SJCRH30 (cell line): ENCODE results near the gene ABLIM2. TPM values are rescaled to one million over a fixed set of nuclear protein-coding genes. Genes with fewer than 3 reads are reported as not detected.

Source experiments
- DNase-seq, 2 experiments: peaks; one replicate each; pipeline ENCODE4 v3.0.0-alpha.2; 2015 to 2020
- H3K27ac ChIP-seq: fragments of 250-450 bp; sonication (Bioruptor Pico); 2 replicates; pipeline ENCODE4 v1.5.1; 2020; ENCODE audit warnings: mild to moderate bottlenecking, moderate library complexity
- H3K27me3 ChIP-seq: fragments of 250-450 bp; sonication (Bioruptor Pico); 2 replicates; pipeline ENCODE4 v1.5.1; 2020; ENCODE audit warnings: mild to moderate bottlenecking, moderate library complexity
- H3K36me3 ChIP-seq: fragments of 250-450 bp; sonication (Bioruptor Pico); 2 replicates; pipeline ENCODE4 v1.5.1; 2020; ENCODE audit warnings: mild to moderate bottlenecking, moderate library complexity
- H3K4me1 ChIP-seq: fragments of 250-450 bp; sonication (Bioruptor Pico); 2 replicates; pipeline ENCODE4 v1.5.1; 2020; ENCODE audit warnings: mild to moderate bottlenecking, moderate library complexity
- H3K4me3 ChIP-seq: fragments of 250-450 bp; sonication (Bioruptor Pico); 2 replicates; pipeline ENCODE4 v1.5.1; 2020; ENCODE audit warnings: mild to moderate bottlenecking, moderate library complexity
- H3K9me3 ChIP-seq: fragments of 250-450 bp; sonication (Bioruptor Pico); replicated peaks from 2 replicates; pipeline ENCODE4 v1.5.1; 2020; ENCODE audit warnings: mild to moderate bottlenecking, moderate library complexity
- total RNA-seq: library from RNA; depleted of rRNA; stranded (reverse); fragments of >200 nt; shearing (Covaris generic); gene quantifications from 2 replicates; pipeline ENCODE4 v1.2.3, GENCODE V29; 2014

The ABLIM2 gene
- total RNA-seq, 1 experiment from 2014 or later: 0.12 TPM

DNA sequence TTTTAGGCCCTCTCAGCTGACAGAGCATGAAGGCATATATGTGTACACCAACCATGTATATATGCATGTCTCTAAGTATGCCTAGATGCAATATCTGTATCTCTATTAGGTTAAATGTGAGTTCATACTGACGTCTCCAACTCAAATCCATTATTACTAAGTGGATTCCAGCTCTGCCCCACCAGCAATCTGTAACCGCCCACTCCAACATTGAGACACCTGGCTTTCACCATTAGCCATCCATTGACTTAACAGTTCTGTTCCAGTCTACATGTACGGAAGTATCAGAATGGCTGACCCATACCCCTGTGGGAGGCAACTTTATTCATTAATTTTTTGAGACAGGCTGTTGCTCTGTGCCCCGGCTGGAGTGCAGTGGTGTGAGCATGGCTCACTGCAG, 25.4 kb upstream of the ABLIM2 start:
- Histone ChIP-seq H3K36me3 (no peaks in the 10 kb centered on the region), H3K27ac (no peak overlapping the region), H3K4me1 (peaks cover 47% of the 10 kb centered on the region)

DNA sequence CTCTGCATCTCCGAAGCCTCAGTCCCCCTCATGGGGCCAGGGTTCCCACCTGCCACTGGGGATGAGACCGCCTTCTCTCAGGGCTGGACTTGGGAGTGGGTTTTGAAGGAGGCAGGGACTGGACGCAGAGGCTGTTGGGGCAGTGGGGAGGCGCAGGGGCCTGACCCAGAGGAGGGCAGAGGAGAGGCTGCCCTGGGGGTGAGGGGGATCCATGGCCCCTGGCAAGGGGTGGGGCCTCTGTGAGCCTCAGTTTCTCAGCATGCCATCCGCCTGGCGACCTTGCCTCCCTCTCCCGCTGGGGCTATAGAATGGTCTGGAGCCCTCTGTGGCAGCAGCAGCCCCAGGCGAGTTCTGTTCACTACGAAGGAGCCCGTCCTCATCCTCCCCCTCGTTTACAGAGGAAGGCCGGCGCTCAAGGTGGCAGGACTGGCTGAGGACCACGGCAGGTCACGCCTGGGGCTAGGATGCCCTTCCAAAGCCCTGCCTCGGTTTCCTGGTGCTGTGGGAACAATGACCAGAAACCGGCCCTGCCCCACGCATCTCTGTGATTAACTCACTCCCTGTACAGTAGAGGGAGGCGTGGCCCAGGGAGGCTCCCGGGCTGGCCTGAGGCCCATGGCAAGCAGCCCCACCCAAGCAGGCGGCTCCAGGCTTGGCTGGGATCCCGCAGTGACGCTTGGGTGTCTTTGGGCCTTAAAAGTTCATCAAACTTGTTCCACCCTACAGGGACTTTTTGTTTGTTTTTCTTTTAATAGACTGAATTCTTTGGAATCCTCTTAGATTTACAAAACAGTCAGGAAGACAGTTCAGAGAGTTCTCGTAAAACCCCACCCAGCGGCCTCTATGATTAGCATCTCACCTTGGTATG, 24.5 kb upstream of the ABLIM2 start:
- peak; percentile 72 to 78 for DNase-seq

More for the DNA sequence above, 25.4 kb upstream of the ABLIM2 start:
- DNase-seq: no peak
- Histone ChIP-seq H3K9me3 (no peaks in the 10 kb centered on the region), H3K27me3 (no peaks in the 10 kb centered on the region), H3K4me3 (no peak overlapping the region)

DNA sequence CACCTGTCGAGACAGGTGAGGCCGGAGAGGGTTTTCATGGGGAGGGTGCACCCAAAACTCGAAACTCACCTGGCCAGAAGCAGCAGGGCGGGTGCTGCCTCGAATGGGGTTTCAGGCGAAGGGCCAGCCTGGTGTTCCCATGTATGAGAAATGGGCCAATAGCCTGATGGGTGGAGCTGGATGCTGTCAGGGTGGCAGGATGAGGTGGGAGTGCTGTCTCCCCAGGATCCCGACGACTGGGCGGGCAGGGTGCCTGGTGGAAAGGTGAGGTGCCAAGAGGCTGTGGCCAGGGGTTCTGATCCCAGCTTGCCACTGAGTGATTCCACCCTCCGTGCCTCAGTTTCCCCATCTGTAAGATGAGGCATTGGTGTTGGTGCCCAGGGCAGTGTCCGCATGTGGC, 23.7 kb upstream of the ABLIM2 start:
- Histone ChIP-seq H3K9me3 (no peaks in the 10 kb centered on the region), H3K4me3 (no peak overlapping the region), H3K27ac (no peak overlapping the region), H3K4me1 (peaks cover 40% of the 10 kb centered on the region), H3K27me3 (no peaks in the 10 kb centered on the region), H3K36me3 (no peaks in the 10 kb centered on the region)
- no peak for DNase-seq

More for the DNA sequence above, 24.5 kb upstream of the ABLIM2 start:
- no peaks in the 10 kb centered on the region for H3K36me3 ChIP-seq
- no peaks in the 10 kb centered on the region for H3K27me3 ChIP-seq
- no peaks in the 10 kb centered on the region for H3K9me3 ChIP-seq
- peaks cover 40% of the 10 kb centered on the region for H3K4me1 ChIP-seq
- no peak overlapping the region for H3K4me3 ChIP-seq
- H3K27ac ChIP-seq: no peak overlapping the region

DNA sequence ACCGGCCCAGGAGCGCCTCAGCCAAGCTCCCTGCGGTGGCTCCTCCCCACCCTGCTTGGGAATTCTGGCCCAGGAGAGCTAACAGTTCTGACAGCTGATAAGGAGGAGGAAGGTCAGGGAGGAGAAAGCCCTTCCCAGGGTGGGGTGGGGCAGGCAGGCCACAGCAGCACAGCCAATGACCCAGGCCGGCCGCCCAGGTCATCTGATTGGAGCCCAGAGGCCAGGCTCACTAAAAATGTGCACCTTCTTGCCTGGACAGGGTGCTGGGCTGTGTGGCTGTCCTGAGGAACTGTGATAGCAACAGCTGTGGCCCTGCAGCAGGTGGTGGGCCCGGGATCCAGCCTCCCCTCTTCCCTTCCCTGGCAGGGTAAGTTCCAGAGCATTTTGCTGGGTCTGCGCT, 23.2 kb upstream of the ABLIM2 start:
- Histone ChIP-seq H3K4me1 (peaks cover 40% of the 10 kb centered on the region), H3K4me3 (no peak overlapping the region), H3K27me3 (no peaks in the 10 kb centered on the region), H3K36me3 (no peaks in the 10 kb centered on the region), H3K9me3 (no peaks in the 10 kb centered on the region), H3K27ac (no peak overlapping the region)
- DNase-seq: peak; percentile 68 to 74

DNA sequence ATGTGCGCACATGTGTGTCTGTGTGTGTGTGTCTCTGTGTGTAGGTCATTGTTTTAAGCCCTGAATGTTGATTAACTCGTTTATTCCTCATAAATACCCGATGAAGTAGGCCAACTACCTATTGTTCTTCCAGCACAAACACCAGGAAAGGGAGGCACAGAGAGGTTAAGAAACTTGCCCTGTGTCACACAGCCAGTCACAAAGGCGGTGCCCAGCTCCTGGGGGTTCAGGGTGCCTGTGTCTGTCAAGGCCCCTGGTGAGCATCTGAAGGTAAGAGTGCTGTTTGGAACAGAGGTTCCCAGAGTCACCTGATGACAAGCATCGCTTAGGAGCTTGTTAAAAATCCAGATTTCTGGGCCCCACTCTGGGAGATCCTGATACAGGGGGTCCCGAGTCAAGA, 22.5 kb upstream of the ABLIM2 start:
- no peak for DNase-seq
- Histone ChIP-seq H3K9me3 (no peaks in the 10 kb centered on the region), H3K27me3 (0 out of 2 replicates have a peak, but pooled peaks cover 6% of the 10 kb centered on the region), H3K4me1 (peaks cover 37% of the 10 kb centered on the region), H3K27ac (no peak overlapping the region), H3K4me3 (no peak overlapping the region), H3K36me3 (no peaks in the 10 kb centered on the region)

DNA sequence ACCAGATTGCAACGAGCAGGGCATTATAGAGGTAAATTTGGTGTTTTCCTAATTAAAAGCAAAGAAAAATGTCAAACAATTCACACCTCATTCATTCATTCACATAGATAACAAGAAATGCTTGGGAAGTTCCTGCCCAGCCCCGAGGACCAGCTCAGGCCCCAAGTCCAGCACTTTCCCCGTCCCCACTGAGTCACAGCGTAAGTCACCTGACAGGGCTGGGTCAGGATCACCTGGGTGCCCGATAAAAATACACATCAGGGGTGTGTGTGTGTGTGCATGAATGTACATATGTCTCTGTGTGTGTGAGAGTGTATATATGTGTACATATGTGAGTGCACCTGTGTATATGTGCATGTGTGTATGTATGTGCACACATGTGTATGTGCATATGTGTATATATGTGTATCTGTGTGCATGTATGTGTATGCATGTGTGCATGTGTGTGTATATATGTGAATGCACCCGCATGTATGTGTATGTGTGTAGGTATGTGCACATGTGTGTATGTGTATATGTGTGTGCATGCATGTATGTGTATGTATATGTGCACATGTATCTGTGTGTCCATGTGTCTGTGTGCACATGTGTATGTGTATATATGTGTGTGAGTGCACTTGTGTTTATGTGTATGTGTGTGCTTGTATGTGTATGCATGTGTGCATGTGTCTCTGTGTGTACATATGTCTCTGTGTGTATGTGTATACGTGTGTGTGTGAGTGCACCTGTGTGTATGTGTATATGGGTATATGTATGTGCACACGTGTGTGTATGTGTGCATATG, 21.9 kb upstream of the ABLIM2 start:
- Histone ChIP-seq H3K36me3 (no peaks in the 10 kb centered on the region), H3K9me3 (no peaks in the 10 kb centered on the region), H3K4me1 (peaks cover 32% of the 10 kb centered on the region), H3K27me3 (0 out of 2 replicates have a peak, but pooled peaks cover 6% of the 10 kb centered on the region), H3K27ac (no peak overlapping the region), H3K4me3 (no peak overlapping the region)
- DNase-seq: no peak

DNA sequence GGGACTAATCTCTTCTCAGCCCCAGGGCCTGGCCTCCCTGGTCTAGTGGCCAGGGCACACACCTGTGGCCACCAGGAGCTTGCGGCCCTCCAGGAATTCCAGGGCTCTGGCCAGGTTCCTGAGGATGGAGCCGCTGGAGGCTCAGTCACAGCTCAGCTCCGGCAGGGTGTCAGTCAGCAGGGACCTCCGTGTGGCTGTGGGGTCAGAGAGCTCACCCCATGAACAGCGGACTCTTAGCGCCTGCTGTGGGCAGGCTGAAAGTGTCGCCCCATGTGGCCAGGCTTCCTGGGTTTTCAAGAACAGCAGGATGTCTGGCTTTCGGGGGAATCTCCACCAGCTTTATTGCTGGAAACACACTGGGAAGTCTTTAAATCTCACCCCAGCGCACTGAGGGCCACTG, 21.2 kb upstream of the ABLIM2 start:
- Histone ChIP-seq H3K36me3 (no peaks in the 10 kb centered on the region), H3K4me3 (no peak overlapping the region), H3K27ac (no peak overlapping the region), H3K9me3 (no peaks in the 10 kb centered on the region), H3K4me1 (peaks cover 26% of the 10 kb centered on the region), H3K27me3 (0 out of 2 replicates have a peak, but pooled peaks cover 6% of the 10 kb centered on the region)
- no peak for DNase-seq

DNA sequence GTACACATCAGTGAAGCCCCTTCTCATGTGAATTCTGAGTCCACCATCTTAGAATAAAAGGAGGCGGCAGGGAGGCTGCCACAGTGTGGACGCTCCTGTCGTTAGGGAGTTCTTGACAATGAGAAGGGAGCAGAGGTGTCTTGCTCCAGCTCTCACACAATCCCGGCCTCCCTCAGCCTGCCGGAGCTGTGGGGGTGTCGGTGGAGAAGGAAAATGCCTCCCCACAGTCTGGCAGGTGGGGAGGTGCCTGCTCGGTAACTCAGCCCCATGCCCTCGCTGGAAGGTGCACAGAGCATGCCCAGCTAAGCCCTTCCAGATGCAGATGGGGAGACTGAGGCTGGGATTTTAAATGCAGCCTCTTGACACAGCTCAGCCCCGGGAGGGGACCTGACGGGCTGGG, 20.5 kb upstream of the ABLIM2 start:
- Histone ChIP-seq H3K27ac (no peak overlapping the region), H3K27me3 (0 out of 2 replicates have a peak, but pooled peaks cover 6% of the 10 kb centered on the region), H3K4me1 (peaks cover 26% of the 10 kb centered on the region), H3K4me3 (no peak overlapping the region), H3K36me3 (no peaks in the 10 kb centered on the region), H3K9me3 (no peaks in the 10 kb centered on the region)
- DNase-seq: no peak

DNA sequence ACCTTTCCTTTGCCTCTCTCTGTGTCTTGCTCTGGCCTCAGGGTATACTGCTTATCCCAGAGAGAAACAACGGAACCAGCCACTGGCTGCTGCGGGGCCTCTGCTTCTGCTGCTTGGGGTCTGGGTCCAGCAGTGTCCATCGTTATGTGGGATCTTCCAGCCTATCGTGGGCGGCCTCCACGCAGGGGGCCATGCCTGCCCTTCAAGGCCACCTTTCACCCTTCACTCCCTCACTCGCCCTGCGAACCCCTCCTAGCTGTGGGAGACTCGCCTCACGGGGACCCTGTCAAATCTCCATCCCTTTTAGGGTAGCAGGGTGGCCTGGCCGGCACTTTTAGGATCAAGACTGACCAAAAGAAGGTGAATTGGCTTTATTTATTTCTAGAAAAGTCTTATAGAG, 19.3 kb upstream of the ABLIM2 start:
- DNase-seq: no peak
- Histone ChIP-seq H3K27ac (no peak overlapping the region), H3K4me3 (no peak overlapping the region), H3K27me3 (0 out of 2 replicates have a peak, but pooled peaks cover 6% of the 10 kb centered on the region), H3K4me1 (peaks cover 16% of the 10 kb centered on the region), H3K36me3 (no peaks in the 10 kb centered on the region), H3K9me3 (no peaks in the 10 kb centered on the region)

DNA sequence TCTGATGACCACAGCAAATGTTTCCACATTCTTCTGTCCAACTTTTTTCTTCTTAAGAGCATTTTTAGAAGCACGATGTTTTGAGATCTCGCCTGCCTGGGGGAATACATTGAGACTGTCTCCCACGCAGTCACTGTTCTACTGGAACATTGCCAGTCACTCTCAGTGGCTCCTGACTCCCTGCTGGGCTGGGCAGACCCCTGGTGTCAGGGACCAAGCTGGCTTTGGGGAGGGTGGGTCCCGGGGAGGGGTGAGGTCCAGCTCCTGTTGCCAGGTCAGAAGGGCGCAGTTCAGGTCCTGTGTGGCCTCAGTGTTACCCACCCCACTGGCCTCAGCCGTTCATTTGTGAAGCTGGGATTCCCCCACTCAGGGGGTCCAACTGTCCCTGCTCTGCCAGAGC, 18.9 kb upstream of the ABLIM2 start:
- Histone ChIP-seq H3K4me1 (peaks cover 12% of the 10 kb centered on the region), H3K36me3 (no peaks in the 10 kb centered on the region), H3K27ac (no peak overlapping the region), H3K4me3 (no peak overlapping the region), H3K9me3 (no peaks in the 10 kb centered on the region), H3K27me3 (0 out of 2 replicates have a peak, but pooled peaks cover 6% of the 10 kb centered on the region)
- DNase-seq: no peak

DNA sequence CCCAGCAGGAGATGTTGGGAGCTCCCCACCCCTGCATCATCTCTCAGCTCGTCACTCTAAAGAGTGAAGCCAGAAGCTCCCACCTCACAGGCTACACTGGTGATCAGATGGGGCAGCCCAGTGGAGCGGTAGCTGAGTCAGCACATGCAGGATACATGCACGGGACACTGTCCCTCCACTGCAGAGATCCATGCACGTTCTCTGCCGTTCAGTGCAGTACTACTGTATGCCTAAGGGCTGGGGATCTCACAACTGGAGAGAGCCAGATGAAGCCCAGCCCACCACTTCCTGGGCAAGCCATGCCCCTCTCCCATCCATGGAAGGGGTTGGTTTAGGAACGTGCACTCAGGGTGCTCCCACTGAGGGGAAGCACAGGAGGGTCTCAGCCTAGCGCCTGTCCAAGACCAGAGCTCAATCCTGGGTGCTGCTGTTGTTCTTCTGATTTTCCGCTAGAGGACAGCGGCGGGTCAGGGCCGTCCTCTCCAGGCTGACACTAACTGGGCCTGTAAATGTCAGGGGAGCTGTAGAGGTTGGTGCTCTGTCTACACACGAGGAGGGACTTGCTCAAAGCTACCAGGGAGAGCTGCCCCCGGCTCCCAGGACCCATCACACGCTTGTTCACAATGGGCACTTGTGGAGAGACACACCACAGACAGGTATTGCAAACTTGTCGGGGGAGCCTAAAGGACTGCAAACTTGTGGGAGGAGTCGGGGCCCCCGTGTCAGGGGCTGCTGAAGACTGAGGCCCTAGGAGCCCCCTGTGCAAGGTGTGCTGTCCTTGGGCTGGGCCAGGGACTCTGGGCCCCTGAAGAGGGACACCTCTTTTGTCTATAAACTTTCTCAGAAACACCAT, 18.2 kb upstream of the ABLIM2 start:
- Histone ChIP-seq H3K4me1 (peaks cover 4% of the 10 kb centered on the region), H3K27me3 (0 out of 2 replicates have a peak, but pooled peaks cover 6% of the 10 kb centered on the region), H3K36me3 (no peaks in the 10 kb centered on the region), H3K4me3 (no peak overlapping the region), H3K9me3 (no peaks in the 10 kb centered on the region), H3K27ac (no peak overlapping the region)
- DNase-seq: peak; percentile 76 to 83

DNA sequence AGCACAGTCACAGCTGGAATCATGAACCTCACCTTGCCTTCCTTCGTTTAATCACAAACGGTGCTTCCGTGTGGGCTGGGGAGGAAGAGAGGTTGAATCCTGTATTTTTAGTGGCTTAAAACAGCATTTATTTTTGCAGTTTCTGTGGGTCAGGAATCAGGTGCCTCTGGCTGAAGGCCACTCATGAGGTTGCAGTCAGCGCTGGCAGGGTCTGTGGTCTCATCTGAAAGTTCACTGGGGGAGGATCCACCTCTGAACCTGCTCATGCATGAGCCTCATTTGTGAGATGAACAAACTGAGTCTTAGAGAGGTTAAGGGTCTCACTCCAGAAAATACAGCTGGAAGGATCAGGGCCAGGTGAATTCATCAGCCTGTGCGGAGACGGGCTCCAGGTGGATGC, 17.1 kb upstream of the ABLIM2 start:
- DNase-seq: no peak
- no peaks in the 10 kb centered on the region for H3K36me3 ChIP-seq
- H3K27me3 ChIP-seq: 0 out of 2 replicates have a peak, but pooled peaks cover 12% of the 10 kb centered on the region
- no peak overlapping the region for H3K4me3 ChIP-seq
- no peaks in the 10 kb centered on the region; the same call in 1 of the 2 replicates for H3K4me1 ChIP-seq
- H3K27ac ChIP-seq: no peak overlapping the region
- H3K9me3 ChIP-seq: no peaks in the 10 kb centered on the region

DNA sequence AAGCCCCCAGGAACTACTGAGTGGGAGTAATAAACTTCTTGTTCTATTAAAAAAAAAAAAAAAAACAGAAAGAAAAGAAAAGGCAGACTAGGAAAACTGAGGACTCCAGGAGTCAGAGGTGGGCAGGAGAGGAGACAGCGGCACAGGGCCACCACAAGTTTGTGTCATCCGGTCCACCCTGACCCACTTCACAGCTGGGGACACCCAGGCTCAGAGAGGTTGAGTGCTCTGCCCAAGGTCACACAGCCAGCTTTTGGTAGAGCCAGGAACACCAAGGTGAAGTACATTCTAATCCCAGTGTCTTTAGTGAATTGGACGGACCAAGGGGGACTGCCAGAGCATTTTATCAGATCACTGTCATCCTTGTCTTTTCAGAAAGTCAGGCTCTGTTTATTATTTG, 16.4 kb upstream of the ABLIM2 start:
- H3K27ac ChIP-seq: no peak overlapping the region
- no peak for DNase-seq
- no peaks in the 10 kb centered on the region for H3K9me3 ChIP-seq
- no peak overlapping the region for H3K4me3 ChIP-seq
- no peaks in the 10 kb centered on the region; the same call in 1 of the 2 replicates for H3K4me1 ChIP-seq
- H3K27me3 ChIP-seq: 0 out of 2 replicates have a peak, but pooled peaks cover 12% of the 10 kb centered on the region
- no peaks in the 10 kb centered on the region for H3K36me3 ChIP-seq

DNA sequence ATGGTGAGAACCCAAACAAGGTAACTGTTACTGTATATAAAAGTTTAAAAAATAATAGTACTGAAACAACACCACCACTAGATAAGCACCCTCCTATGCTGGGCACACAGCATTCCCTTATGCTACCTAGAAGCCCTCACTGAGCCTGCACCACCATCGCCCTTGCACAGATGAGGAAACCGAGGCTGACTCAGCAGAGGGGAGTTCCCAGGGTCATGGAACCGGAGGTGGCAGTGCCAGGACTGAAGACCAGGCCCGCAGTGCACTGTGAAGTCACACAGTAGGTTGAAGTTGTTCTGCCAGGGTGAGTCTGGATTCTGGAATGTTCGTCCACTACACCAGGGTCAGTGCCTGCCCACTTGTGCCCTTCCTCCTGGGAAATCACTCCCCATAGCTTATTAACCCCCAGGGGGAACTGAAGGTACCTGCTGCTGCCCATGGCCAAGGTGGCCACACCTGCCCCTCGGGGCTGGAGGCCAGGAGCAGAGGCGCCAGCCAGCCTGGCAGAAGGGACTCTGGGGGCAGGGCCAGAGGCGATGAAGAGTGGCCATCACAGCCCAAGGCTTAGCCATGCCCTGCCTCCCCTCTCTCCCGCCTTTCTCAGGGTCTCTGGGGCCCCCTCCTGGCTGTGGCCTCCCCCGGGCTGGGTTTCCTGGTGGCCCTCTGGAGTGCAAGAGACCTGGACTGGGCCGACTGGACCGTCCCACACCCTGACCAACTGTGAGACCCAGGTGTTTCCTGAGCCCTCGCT, 15.1 kb upstream of the ABLIM2 start:
- H3K27ac ChIP-seq: no peak overlapping the region
- H3K9me3 ChIP-seq: no peaks in the 10 kb centered on the region
- no peak overlapping the region for H3K4me3 ChIP-seq
- 0 out of 2 replicates have a peak, but pooled peaks cover 12% of the 10 kb centered on the region for H3K27me3 ChIP-seq
- DNase-seq: peak in 1 of 2 experiments; percentile 2
- no peaks in the 10 kb centered on the region for H3K36me3 ChIP-seq
- no peaks in the 10 kb centered on the region; the same call in 1 of the 2 replicates for H3K4me1 ChIP-seq
